ENCODE data around the gene DOK4. TPM values are rescaled to one million over a fixed set of nuclear protein-coding genes. Genes with fewer than 3 reads are reported as not detected.

Gene DOK4
- total and polyA plus RNA-seq, 2 donors (not counting 3 experiments of a cell fraction or from before 2014, with no cell fraction given) = 22.3 to 23.4 TPM

GRCh38 chr16:57534881-57535658 lies 48.8 kb upstream of the DOK4 start:
- BruUV-seq (replicated peaks) = no TSS peak
- POLR2A ChIA-PET = no interaction called here

More at GRCh38 chr16:57534881-57535658, 48.8 kb upstream of the DOK4 start:
- no peak for DNase-seq (ENCODE audit: low read depth, low spot score)
- no peak for FAIRE-seq
- peaks cover 0 to 22% of the 10 kb centered on the region in 2 experiments for H3K27me3 ChIP-seq (ENCODE audit: control insufficient read depth in 2 of 2, insufficient read depth in 2 of 2, low read length in 2 of 2)
- TF ChIP-seq MAX (IDR thresholded peaks at IDR 0.05; ENCODE audit: insufficient read depth, insufficient read length) = no peak
- no peak for TF ChIP-seq MYC (IDR thresholded peaks at IDR 0.05; ENCODE audit: low read depth, low read length)
- no peak for TF ChIP-seq POLR2A (IDR thresholded peaks at IDR 0.05; ENCODE audit: low read depth, low read length)
- TF ChIP-seq GATA2 (IDR thresholded peaks at IDR 0.05; ENCODE audit: insufficient read depth, insufficient read length, low read depth, low read length) = no peak
- no peak for TF ChIP-seq EZH2 (IDR thresholded peaks at IDR 0.05; ENCODE audit: borderline replicate concordance, low read depth, low read length, severe bottlenecking)
- TF ChIP-seq POLR2AphosphoS5 (IDR thresholded peaks at IDR 0.05; ENCODE audit: insufficient read depth, low read depth, low read length) = no peak
- TF ChIP-seq JUN (IDR thresholded peaks at IDR 0.05; ENCODE audit: borderline replicate concordance, insufficient read depth, insufficient read length, low read depth) = no peak
- TF ChIP-seq FOS (IDR thresholded peaks at IDR 0.05; ENCODE audit: borderline replicate concordance, insufficient read depth, low read length) = no peak
- TF ChIP-seq CTCF (IDR thresholded peaks at IDR 0.05; ENCODE audit: extremely low read depth in 1 of 2, insufficient read depth in 1 of 2, low read depth in 1 of 2, low read length in 2 of 2) = no peak
- no peaks in the 10 kb centered on the region for H3K79me2 ChIP-seq (ENCODE audit: control insufficient read depth, insufficient read depth, low read length)
- H3K4me1 ChIP-seq (ENCODE audit: control insufficient read depth, extremely low read depth, insufficient read depth, low read length) = peaks cover 31% of the 10 kb centered on the region
- no peak overlapping the region for H2AFZ ChIP-seq (ENCODE audit: low read depth, low read length)
- intact Hi-C loops (cut with micrococcal nuclease) (loop anchor here (2.0 kb wide), 1 partner anchor 48 kb away; the partner anchor contains the start of gene DOK4), dilution Hi-C loops (cut with MboI; ENCODE audit: extremely low pct_ligation_motif_present, low sequenced_read_pairs) (no loop called here)
- H4K20me1 ChIP-seq (replicated peaks; ENCODE audit: control insufficient read depth, extremely low read depth, insufficient read depth, low read length) = no peaks in the 10 kb centered on the region
- H3K4me3 ChIP-seq (replicated peaks in 1 of 3; ENCODE audit: insufficient read depth in 1 of 3, low read depth in 1 of 3, low read length in 3 of 3) = peak overlapping the region in 2 of 3 experiments; percentile 80 to 82
- CTCF ChIA-PET = interaction anchor here (1.3 kb wide), 1 partner anchor 17 kb away, joined by 3 read pairs; no protein-coding TSS in a partner anchor
- no peaks in the 10 kb centered on the region for H3K9me1 ChIP-seq (replicated peaks; ENCODE audit: control insufficient read depth, extremely low read depth, insufficient read depth, low read length)
- no peaks in the 10 kb centered on the region for H3K36me3 ChIP-seq (ENCODE audit: control insufficient read depth in 2 of 2, extremely low read depth in 1 of 2, insufficient read depth in 2 of 2, low read length in 2 of 2)
- no peak overlapping the region for H3K4me2 ChIP-seq (ENCODE audit: insufficient read depth, low read length)
- H3K9ac ChIP-seq (replicated peaks; ENCODE audit: extremely low read depth, insufficient read depth, low read length) = no peak overlapping the region
- H3K27ac ChIP-seq (ENCODE audit: insufficient read depth, low read depth, low read length) = no peak overlapping the region
- H3K9me3 ChIP-seq (replicated peaks; ENCODE audit: control insufficient read depth, insufficient read depth, low read length) = no peaks in the 10 kb centered on the region

Measured in endothelial cell of umbilical vein (primary cell).